NCI-H446 (cell line): ENCODE results near the gene FOXA3.
"Not testable (repeated sequence)": the region's sequence is repeated elsewhere in the genome, so short reads cannot be mapped to it uniquely, and the experiment has no call there.

Experiments
- DNase-seq, 2 experiments: peaks; one replicate each; lab custom pipeline; 2025; lab: John Stamatoyannopoulos, UW

Gene FOXA3

GRCh38 chr19:45895519-45895972, 31.4 kb downstream of the FOXA3 start:
- no peak for DNase-seq

GRCh38 chr19:45895983-45896599, 32.0 kb downstream of the FOXA3 start:
- DNase-seq, result not testable (repeated sequence)

GRCh38 chr19:45897261-45897812, 33.2 kb downstream of the FOXA3 start:
- no peak for DNase-seq

DNA sequence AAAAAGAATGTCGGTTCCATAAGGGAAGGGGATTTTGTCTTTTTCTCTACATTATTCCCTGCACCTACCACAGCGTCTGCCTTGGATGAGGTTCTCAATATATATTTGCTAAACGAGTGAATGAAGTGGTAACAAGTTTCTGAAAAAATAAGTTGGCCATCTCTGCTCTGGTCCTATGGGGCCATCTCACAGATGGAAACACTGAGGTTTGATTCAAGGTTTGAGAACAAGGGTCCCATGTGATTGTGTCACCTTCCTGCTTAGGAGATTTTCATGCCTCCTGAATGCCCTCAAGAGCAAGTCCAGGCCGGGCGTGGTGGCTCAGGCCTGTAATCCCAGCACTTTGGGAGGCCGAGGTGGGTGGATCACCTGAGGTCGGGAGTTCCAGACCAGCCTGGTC, 35.1 kb downstream of the FOXA3 start:
- DNase-seq, result no peak

- DNase-seq, result no peak
Observed at GRCh38 chr19:45899919-45900589, 35.9 kb downstream of the FOXA3 start.

DNA sequence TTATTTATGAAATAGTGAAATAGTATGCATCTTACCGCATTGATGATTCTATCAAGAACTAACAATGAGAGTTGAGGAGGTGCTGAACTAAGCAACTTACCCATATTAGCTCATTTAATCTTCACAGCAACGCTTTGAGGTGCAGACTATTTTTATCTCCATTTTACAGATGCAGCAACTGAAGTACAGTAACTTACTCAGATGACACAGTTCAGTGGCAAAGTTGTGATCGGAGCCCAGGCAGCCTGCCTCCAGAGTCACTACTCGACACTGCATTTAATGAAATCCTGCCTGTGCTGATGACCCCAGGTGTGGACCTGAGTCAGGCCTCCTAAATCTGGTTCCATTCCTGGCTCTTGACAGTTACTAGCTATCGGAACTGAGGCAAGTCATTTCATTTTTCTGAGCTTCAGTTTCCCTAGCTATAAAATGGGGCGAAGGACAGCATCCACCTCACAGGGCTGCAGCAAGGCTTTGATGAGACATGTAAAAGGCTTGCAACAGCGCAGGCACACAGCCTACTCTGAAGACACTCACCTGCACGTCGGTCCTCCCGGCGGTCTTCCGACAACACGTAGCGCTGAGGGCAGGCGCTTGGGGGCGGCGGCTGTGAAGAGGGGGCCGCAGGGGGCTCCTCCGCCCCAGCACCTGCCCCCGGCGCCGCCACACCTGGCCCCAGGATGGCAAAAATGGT, 36.8 kb downstream of the FOXA3 start:
- DNase-seq, result no peak

GRCh38 chr19:45901432-45901911, 37.3 kb downstream of the FOXA3 start:
- peak in 1 of 2 experiments; percentile 31 for DNase-seq

- DNase-seq, result no peak
Observed at GRCh38 chr19:45901912-45902650, 38.0 kb downstream of the FOXA3 start, which contains the start of gene MYPOP. Gene MYPOP, minus strand, starts transcription at chr19:45902613. Its CDS starts 840 bp downstream, at chr19:45901773.

DNA sequence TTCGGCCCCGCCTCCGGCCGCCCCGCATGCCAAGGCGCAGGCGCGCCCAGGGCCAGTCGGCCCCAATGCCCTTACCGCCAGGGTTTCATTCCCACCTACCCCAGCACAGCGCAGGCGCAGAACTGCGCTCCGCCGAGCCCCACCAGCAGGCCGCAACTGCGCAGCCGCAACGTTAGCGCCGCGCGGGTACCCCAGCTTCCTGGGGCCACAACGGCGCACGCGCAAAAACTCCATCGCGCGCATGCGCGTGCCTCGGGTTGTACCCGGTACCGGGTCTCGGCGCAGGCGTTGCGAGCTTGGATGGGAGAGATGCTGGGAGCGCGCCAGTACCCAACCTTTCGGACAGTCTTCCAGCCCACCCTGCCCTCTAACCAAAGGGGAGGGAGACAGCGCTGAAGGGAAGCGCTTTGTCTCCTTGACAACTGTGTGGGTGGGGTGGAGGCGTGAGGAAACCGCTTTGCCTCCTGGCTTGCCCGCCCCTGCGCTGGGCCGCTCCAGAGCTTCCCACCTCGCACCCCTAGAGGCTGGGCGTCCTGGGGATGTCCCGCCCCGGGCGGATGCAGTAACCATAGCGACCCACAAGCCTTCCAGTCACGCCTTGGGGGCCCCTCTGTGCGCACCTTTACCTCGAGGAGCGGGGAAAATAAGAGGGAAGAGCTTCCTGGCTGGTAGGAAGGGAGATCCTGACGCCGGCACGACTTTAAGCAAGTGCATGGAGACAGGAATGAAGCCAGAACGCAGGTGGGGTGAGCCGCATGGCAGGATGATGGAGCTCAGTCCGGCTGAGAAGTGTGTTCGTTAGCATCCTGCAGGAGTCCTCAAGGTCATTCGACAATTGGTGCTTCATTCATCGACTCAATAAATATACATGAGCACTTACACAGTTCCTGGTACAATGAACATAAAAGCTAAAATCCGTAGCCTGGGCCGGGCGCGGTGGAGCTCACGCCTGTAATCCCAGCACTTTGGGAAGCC, 38.8 kb downstream of the FOXA3 start:
- peak; percentile 97 to 100 for DNase-seq

GRCh38 chr19:45905011-45905410, 40.9 kb downstream of the FOXA3 start:
- DNase-seq, result no peak

GRCh38 chr19:45906221-45906620, 42.1 kb downstream of the FOXA3 start:
- DNase-seq, result no peak

DNA sequence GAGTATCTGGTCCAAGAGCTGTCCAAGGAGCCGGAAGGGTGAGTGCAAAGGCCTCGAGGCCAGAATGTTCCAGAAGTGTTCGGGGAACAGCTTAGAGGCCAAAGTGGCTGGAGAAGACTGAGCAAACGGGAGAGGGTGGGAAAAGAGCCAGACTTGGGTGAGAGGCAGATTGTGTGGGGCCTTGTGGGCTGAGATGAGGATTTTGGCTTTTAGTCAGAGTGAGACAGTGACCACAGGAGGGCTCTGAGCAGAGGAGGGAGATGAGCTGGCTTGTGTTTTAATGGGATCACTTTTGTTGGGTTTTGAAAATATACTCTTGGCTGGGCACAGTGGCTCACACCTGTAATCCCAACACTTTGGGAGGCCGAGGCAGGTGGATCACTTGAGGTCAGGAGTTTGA, 44.8 kb downstream of the FOXA3 start:
- DNase-seq, result no peak

DNA sequence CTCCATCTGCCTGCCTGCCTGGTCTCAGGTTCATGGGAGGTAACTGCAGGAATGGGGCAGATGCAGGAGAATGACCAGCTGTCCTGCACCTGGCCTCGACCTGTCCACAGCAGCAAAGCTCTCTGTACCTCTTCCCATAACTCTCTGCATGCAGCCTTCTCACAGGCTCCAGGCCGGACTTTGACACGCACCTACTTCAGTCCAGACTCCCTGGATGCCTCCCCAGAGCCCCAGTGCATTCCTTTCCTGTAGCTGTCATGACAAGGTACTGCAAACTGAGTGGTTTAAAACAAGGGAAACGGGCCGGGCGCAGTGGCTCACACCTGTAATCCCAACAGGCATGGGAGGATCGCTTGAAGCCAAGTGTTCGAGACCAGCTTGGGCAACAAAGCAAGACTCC, 47.2 kb downstream of the FOXA3 start:
- DNase-seq, result no peak

DNA sequence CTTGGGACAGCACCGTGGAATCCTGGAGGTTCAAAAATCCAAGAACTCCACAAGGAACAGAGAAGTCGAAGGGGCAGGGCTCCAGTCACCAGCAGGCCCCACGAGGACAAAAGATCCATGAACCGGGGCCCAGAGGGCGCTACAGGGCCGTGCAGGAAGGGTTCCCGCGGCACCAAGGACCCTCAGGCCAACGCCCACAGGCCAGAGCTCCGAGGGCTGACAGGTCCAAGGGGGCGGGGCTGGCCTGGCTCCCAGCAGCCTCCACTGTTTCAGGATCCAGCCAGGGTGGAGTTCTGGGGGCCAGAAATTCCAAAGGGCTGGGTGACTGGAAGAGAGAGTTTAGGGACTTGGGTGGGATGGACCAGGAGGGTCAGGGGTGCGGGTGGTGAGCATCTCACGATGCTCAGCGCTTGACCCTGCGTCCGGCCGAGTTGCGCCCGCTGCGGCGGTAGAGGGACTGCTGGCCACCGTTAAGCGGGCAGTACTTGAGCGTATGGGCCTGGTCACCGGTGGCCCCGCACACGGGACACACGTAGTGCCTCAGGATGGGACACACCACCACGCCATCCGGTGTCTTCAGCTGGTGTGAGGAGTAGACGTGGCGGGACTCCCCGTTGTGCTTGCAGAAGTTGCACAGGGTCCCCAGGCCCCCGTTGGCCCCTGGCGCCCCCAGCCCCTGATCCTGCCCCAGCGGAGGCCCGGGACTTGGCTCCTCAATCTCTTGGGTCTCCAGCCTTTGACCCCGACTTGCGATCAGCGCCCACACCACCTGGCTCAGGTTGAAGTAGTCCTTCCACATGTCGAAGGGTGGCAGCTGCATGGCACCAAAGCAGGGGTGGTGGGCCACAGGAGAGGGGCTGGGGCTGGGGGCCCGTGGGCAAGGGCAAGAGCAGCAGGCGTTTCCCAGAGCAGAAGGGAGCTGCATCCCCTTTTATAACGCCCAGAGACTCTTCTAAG, 50.0 kb downstream of the FOXA3 start, which contains the start of gene NANOS2:
NANOS2 (minus strand) TSS at position 905 of the 957 bp plus-strand sequence; CDS start at position 820, 85 bp downstream.
- peak in 1 of 2 experiments; percentile 28 for DNase-seq

- DNase-seq, result no peak
Observed at GRCh38 chr19:45917421-45918091, 53.4 kb downstream of the FOXA3 start.

DNA sequence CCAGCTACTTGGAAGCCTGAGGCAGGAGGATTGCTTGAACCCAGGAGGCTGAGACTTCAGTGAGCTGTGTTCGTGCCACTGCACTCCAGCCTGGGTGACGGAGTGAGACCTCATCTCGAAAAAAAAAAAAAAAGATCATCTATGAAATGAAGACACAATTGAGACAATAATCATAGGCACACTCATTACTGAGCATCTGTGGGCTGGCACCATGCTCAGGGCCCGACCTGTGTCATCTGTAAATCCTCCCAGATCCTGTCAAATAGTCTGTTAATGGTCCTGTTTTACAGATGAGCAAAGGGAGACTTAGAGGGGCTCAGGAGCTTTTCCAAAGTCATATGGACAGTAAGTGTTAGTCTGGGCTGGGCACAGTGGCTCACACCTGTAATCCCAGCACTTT, 54.6 kb downstream of the FOXA3 start:
- no peak for DNase-seq

DNA sequence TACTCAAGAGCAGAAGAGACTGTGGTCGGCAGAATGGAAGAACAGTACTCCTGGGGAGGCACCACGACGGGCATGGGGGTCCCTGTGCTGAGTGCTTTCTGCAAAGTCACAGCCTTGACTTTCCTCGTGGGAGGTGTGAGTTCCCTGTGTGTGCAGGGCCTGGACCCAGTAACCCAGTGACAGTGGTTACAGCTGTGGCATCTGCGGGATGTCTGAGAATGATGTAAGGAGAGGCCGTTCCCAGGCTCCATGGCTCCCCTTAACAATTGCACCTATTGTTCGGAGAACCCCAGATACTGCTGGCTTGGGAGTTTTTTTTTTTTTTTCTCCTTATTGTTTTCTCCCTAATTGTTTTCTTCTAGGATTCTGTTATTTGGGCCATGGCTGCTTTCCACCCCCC, 55.6 kb downstream of the FOXA3 start:
- no peak for DNase-seq

- no peak for DNase-seq
Observed at GRCh38 chr19:45920458-45920857, 56.3 kb downstream of the FOXA3 start.

GRCh38 chr19:45922281-45922680, 58.2 kb downstream of the FOXA3 start:
- no peak for DNase-seq
